Loucy (cell line): ENCODE data around the gene RNF43.

Source experiments
- H2AFZ ChIP-seq: fragments of 200-600 bp; sonication (generic); 2 replicates; pipeline ENCODE4 v1.6.0; 2016; ENCODE audit warnings: antibody characterized with exemption, mild to moderate bottlenecking, low read length, moderate library complexity
- H3F3A ChIP-seq: fragments of 200-600 bp; 2 replicates; pipeline ENCODE4 v1.6.0; 2016; ENCODE audit warnings: antibody characterized with exemption, low read depth, mild to moderate bottlenecking
- H3K27me3 ChIP-seq: fragments of 200-600 bp; sonication (generic); 2 replicates; pipeline ENCODE4 v1.6.1; 2014; ENCODE audit warnings: low read length, mild to moderate bottlenecking; ENCODE audit not compliant: insufficient read depth, poor library complexity, severe bottlenecking
- H3K36me3 ChIP-seq: fragments of 200-600 bp; sonication (generic); 2 replicates; pipeline ENCODE4 v1.6.1; 2016; ENCODE audit warnings: low read length; ENCODE audit not compliant: insufficient read depth
- H3K4me1 ChIP-seq: fragments of 200-600 bp; sonication (generic); 2 replicates; pipeline ENCODE4 v1.5.1; 2014; ENCODE audit warnings: low read length, mild to moderate bottlenecking; ENCODE audit not compliant: insufficient read depth, poor library complexity, severe bottlenecking
- H3K4me2 ChIP-seq: fragments of 200-600 bp; sonication (generic); 2 replicates; pipeline ENCODE4 v1.6.0; 2014; ENCODE audit warnings: antibody characterized with exemption, low read length, low read depth, mild to moderate bottlenecking; ENCODE audit not compliant: poor library complexity, severe bottlenecking
- H3K4me3 ChIP-seq: fragments of 200-600 bp; sonication (generic); 2 replicates; pipeline ENCODE4 v1.5.1; 2014; ENCODE audit warnings: low read length, mild to moderate bottlenecking, mixed read lengths; ENCODE audit not compliant: poor library complexity, severe bottlenecking
- H3K79me2 ChIP-seq: fragments of 200-600 bp; sonication (generic); 2 replicates; pipeline ENCODE4 v1.6.1; 2014; ENCODE audit warnings: low read length; ENCODE audit not compliant: insufficient read depth
- H3K9ac ChIP-seq: fragments of 200-600 bp; sonication (generic); 2 replicates; pipeline ENCODE4 v1.6.0; 2014; ENCODE audit warnings: mild to moderate bottlenecking, low read depth, low read length, moderate library complexity; ENCODE audit not compliant: poor library complexity, severe bottlenecking
- H3K9me2 ChIP-seq: fragments of 200-600 bp; sonication (generic); replicated peaks from 2 replicates; pipeline ENCODE4 v1.6.1; 2016; ENCODE audit warnings: low read depth, low read length, mixed read lengths
- H3K9me3 ChIP-seq: fragments of 200-600 bp; sonication (generic); 2 replicates; pipeline ENCODE4 v1.6.1; 2014; ENCODE audit warnings: mild to moderate bottlenecking, antibody characterized with exemption, low read length, low read depth; ENCODE audit not compliant: insufficient read depth
- H4K20me1 ChIP-seq: fragments of 200-600 bp; sonication (generic); 2 replicates; pipeline ENCODE4 v1.6.0; 2014; ENCODE audit warnings: antibody characterized with exemption, low read length, mild to moderate bottlenecking; ENCODE audit not compliant: insufficient read depth, poor library complexity, severe bottlenecking
- EZH2phosphoT487 ChIP-seq: fragments of 200-600 bp; IDR thresholded peaks from 2 replicates; pipeline ENCODE4 v1.6.1; 2018; ENCODE audit warnings: antibody characterized with exemption, mild to moderate bottlenecking, moderate library complexity, borderline replicate concordance
- TF ChIP-seq, protein P1 (sequence below): fragments of 200-600 bp; sonication (generic); conservative IDR thresholded peaks from 2 replicates; pipeline ENCODE4 v1.5.1; 2014; ENCODE audit warnings: mild to moderate bottlenecking, antibody characterized with exemption, low read length

Gene RNF43

GRCh38 chr17:58436245-58436644 lies 18.9 kb upstream of the RNF43 start:
- H3K36me3 ChIP-seq = no peaks in the 10 kb centered on the region
- no peak overlapping the region for H3K9ac ChIP-seq
- no peak for TF ChIP-seq EZH2phosphoT487
- TF ChIP-seq, protein P1, sequence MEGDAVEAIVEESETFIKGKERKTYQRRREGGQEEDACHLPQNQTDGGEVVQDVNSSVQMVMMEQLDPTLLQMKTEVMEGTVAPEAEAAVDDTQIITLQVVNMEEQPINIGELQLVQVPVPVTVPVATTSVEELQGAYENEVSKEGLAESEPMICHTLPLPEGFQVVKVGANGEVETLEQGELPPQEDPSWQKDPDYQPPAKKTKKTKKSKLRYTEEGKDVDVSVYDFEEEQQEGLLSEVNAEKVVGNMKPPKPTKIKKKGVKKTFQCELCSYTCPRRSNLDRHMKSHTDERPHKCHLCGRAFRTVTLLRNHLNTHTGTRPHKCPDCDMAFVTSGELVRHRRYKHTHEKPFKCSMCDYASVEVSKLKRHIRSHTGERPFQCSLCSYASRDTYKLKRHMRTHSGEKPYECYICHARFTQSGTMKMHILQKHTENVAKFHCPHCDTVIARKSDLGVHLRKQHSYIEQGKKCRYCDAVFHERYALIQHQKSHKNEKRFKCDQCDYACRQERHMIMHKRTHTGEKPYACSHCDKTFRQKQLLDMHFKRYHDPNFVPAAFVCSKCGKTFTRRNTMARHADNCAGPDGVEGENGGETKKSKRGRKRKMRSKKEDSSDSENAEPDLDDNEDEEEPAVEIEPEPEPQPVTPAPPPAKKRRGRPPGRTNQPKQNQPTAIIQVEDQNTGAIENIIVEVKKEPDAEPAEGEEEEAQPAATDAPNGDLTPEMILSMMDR = no peak
- H3K4me3 ChIP-seq = no peak overlapping the region
- no peaks in the 10 kb centered on the region for H3K79me2 ChIP-seq
- no peak overlapping the region for H3K4me2 ChIP-seq
- no peaks in the 10 kb centered on the region for H4K20me1 ChIP-seq
- no peaks in the 10 kb centered on the region for H3F3A ChIP-seq
- no peaks in the 10 kb centered on the region for H3K9me2 ChIP-seq
- no peak overlapping the region for H2AFZ ChIP-seq
- no peaks in the 10 kb centered on the region for H3K9me3 ChIP-seq
- H3K4me1 ChIP-seq = no peaks in the 10 kb centered on the region
- H3K27me3 ChIP-seq = no peaks in the 10 kb centered on the region

- Histone ChIP-seq H3K9me3 (no peaks in the 10 kb centered on the region), H3K36me3 (no peaks in the 10 kb centered on the region), H3K9me2 (no peaks in the 10 kb centered on the region), H3K4me3 (no peak overlapping the region), H3K9ac (no peak overlapping the region), H2AFZ (no peak overlapping the region), H3K4me1 (no peaks in the 10 kb centered on the region), H3K4me2 (no peak overlapping the region), H3K27me3 (no peaks in the 10 kb centered on the region), H3F3A (no peaks in the 10 kb centered on the region), H3K79me2 (no peaks in the 10 kb centered on the region), H4K20me1 (no peaks in the 10 kb centered on the region)
- TF ChIP-seq, protein P1 = peak; percentile 44
- no peak for TF ChIP-seq EZH2phosphoT487
These were observed 15.7 kb upstream of the RNF43 start for GRCh38 chr17:58432806-58433573.

DNA sequence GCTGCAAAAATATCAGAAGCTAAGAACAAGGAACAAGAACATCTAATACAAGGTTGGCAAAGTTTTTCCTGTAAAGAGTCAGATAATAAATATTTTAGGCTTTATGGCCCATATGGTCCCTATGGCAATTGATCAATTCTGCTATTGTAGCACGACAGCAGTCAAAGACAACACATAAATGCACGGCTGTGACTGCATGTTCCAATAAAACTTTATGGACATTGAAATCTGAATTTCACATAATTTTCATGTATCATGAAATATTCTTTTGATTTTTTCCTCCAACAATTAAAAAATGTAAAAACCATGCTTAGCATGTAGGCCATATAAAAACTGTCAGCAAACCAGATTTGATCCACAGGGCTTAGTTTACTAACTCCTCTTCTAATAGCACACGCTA lies 10.5 kb upstream of the RNF43 start:
- Histone ChIP-seq H3K9me2 (no peaks in the 10 kb centered on the region), H3K9me3 (no peaks in the 10 kb centered on the region), H3K4me1 (no peaks in the 10 kb centered on the region), H3K36me3 (no peaks in the 10 kb centered on the region), H2AFZ (no peak overlapping the region), H3K79me2 (no peaks in the 10 kb centered on the region), H3F3A (no peaks in the 10 kb centered on the region), H3K4me3 (no peak overlapping the region), H4K20me1 (no peaks in the 10 kb centered on the region), H3K4me2 (no peak overlapping the region), H3K27me3 (no peaks in the 10 kb centered on the region), H3K9ac (no peak overlapping the region)
- TF ChIP-seq EZH2phosphoT487 = no peak
- TF ChIP-seq, protein P1 = no peak
